A549 (cell line): ENCODE measurements around the gene TTLL9.

ENCODE experiments used
- CEBPB ChIP-seq, 2 experiments: fragments of >200 bp in 1 of 2; sonication (Bioruptor Twin) in 1 of 2; formaldehyde crosslinking in 1 of 2; IDR thresholded peaks; 2 replicates each; pipeline ENCODE4 v1.6.1; 2012 to 2016
- EP300 ChIP-seq, 2 experiments: fragments of >200 bp; sonication (Bioruptor Twin); formaldehyde crosslinking; IDR thresholded peaks; 2 replicates in 1 of 2; 3 replicates in 1 of 2; pipeline ENCODE4 v1.6.1; 2016 to 2017
- POLR2A ChIP-seq: IDR thresholded peaks from 2 replicates; pipeline ENCODE4 v1.6.1; 2012; ENCODE audit warnings: mild to moderate bottlenecking, low read length
- RAD21 ChIP-seq, 2 experiments: fragments of >200 bp in 1 of 2; sonication (Bioruptor Twin) in 1 of 2; formaldehyde crosslinking in 1 of 2; IDR thresholded peaks in 1 of 2; conservative IDR thresholded peaks in 1 of 2; 2 replicates in 1 of 2; 3 replicates in 1 of 2; pipeline ENCODE4 v1.6.1; 2012 to 2018; ENCODE audit warnings: inconsistent platforms in 1 of 2
- RNF2 ChIP-seq: fragments of 200-600 bp; sonication (generic); IDR thresholded peaks from 2 replicates; pipeline ENCODE4 v1.6.1; 2016; ENCODE audit warnings: low read depth, mild to moderate bottlenecking, antibody characterized with exemption, moderate library complexity, borderline replicate concordance
- TF ChIP-seq, protein P1 (sequence below): fragments of >200 bp; sonication (Bioruptor Twin); formaldehyde crosslinking; IDR thresholded peaks from 3 replicates; pipeline ENCODE4 v1.5.1; 2016
- TF ChIP-seq, protein P2 (sequence below): IDR thresholded peaks from 2 replicates; pipeline ENCODE4 v1.6.1; 2012

DNA sequence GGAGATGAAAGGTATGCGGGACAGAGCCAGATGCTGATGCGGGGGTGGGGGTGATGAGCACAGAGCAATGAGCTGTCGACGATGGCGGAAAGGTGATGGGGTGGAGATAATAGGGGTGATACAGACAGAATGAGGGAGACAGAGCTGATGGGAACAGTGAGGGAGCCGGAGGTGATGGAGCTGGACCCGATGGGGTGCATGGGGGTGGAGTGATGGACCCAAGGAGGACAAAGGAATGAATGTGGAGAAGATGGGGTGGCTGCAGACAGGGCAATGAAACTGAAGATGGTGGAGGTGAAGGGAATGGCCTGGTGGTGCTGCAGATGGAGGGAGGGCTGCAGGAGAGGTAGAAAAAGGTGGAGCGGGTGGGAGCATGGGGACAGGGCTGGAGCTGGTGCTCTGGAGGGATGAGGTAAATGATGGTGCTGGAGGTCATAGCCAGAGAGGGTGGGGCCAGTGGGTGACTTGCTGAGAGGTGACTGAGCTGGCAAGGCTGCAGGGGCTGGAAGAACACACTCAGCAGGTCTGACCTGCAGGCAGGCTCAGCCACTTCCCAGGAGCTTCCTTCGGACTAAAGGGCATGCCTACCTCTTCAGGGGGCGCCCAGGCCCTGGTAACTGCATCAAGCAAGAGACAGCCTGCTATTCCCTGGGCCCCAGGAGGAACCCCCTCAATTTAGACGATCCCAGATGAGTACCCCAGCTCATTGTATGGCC is 19.0 kb upstream of the TTLL9 start:
- TF ChIP-seq RAD21 (conservative IDR thresholded peaks at IDR 0.05 in 1 of 2, IDR thresholded peaks at IDR 0.05 in 1 of 2) (no peak), CEBPB (IDR thresholded peaks at IDR 0.05) (no peak), EP300 (IDR thresholded peaks at IDR 0.05) (no peak), RNF2 (no peak), POLR2A (no peak)
- TF ChIP-seq, protein P1, sequence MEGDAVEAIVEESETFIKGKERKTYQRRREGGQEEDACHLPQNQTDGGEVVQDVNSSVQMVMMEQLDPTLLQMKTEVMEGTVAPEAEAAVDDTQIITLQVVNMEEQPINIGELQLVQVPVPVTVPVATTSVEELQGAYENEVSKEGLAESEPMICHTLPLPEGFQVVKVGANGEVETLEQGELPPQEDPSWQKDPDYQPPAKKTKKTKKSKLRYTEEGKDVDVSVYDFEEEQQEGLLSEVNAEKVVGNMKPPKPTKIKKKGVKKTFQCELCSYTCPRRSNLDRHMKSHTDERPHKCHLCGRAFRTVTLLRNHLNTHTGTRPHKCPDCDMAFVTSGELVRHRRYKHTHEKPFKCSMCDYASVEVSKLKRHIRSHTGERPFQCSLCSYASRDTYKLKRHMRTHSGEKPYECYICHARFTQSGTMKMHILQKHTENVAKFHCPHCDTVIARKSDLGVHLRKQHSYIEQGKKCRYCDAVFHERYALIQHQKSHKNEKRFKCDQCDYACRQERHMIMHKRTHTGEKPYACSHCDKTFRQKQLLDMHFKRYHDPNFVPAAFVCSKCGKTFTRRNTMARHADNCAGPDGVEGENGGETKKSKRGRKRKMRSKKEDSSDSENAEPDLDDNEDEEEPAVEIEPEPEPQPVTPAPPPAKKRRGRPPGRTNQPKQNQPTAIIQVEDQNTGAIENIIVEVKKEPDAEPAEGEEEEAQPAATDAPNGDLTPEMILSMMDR: no peak
- TF ChIP-seq, protein P2, sequence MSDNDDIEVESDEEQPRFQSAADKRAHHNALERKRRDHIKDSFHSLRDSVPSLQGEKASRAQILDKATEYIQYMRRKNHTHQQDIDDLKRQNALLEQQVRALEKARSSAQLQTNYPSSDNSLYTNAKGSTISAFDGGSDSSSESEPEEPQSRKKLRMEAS: no peak
